Activated CD8-positive, alpha-beta memory T cell treated with anti-CD3 and anti-CD28 coated beads, Interleukin-2, amount 50 U/mL, for 4 hours (primary cell): ENCODE measurements around the gene CCDC191.

ENCODE experiments used
- DNase-seq: peaks from one replicate; pipeline ENCODE4 v3.0.0-alpha.2; 2020

The CCDC191 gene

GRCh38 chr3:114056130-114057010 lies at the start of gene CCDC191, which contains the start of gene QTRT2:
Gene CCDC191, minus strand, starts transcription at chr3:114056526. Its CDS starts 60 bp downstream, at chr3:114056466.
Gene QTRT2, plus strand, starts transcription at chr3:114056737. Its CDS starts 8,521 bp downstream, at chr3:114065258.
- DNase-seq, result peak; percentile 98

DNA sequence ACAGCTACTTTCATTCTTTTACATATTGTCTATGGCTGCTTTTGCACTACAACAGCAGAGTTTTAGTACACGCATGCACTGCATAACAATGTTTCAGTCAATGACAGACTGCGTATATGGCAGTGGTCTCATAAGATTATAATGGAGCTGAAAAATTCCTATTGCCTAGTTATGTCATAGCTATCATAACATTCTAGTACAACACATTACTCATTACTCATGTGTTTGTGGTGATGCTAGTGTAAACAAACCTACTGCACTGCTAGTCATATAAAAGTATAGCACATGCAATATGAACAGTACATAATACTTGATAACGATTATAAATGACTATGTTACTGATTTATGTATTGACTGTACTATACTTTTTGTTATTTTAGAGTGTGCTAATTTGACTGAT lies 48.1 kb upstream of the CCDC191 start:
- DNase-seq, result no peak

GRCh38 chr3:114103858-114104257 lies 47.5 kb upstream of the CCDC191 start:
- no peak for DNase-seq

DNA sequence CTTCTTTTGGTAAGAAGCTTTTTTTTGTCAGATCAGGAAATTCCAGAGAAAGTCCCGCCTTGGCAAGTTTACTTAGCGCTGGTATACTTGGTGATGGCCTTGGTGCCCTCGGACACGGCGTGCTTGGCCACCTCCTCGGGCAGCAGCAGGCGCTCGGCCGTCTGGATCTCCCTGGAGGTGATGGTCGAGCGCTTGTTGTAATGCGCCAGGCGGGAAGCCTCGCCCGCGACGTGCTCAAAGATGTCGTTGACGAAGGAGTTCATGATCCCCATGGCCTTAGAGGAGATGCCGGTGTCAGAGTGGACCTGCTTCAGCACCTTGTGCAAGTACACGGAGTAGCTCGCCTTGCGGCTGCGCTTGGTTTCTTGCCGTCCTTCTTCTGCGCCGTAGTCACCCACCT lies 46.9 kb upstream of the CCDC191 start:
- no peak for DNase-seq

GRCh38 chr3:114101101-114101500 lies 44.8 kb upstream of the CCDC191 start:
- no peak for DNase-seq

GRCh38 chr3:114095796-114096195 lies 39.5 kb upstream of the CCDC191 start:
- DNase-seq, result no peak

DNA sequence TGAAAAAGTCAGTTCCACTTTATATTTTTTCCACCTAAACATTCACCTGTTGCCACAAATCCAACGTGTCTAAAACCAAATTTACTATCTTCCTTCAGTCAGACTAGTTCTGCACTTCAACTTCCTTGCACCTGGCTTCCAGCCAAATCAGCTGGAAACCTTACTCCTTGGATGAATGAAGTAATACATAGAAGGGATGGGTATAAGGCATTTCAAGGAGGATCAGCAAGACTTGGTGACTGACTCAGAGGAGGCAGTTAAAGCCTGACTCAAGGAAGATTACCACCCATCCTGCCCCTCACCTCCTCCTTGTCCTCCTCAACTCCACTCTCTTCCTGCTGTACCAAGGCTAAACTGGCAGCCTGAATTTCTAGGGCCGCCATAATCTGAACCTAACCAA lies 37.3 kb upstream of the CCDC191 start:
- DNase-seq, result no peak

- no peak for DNase-seq
These were observed 36.7 kb upstream of the CCDC191 start for GRCh38 chr3:114093016-114093380.

GRCh38 chr3:114092151-114093015 lies 36.1 kb upstream of the CCDC191 start:
- no peak for DNase-seq

GRCh38 chr3:114089675-114090074 lies 33.3 kb upstream of the CCDC191 start:
- no peak for DNase-seq

- DNase-seq, result no peak
These were observed 30.0 kb upstream of the CCDC191 start for GRCh38 chr3:114086356-114086755.

DNA sequence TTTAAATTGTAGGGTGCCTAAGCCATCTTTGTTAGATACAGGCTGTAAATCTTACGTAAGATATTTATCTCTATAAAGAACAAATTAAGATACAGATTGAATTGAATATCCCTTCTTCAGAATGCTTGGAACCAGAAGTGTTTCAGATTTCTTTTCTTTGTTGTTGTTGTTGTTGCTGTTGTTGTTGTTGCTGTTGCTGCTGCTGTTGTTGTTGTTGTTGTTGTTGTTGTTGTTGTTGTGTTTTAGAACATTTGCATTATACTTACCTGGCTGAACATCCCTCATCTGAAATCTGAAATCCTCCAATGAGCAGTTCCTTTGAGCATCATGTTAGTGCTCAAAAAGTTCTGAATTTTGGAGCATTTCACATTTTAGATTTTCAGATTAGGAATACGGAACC lies 26.8 kb upstream of the CCDC191 start:
- DNase-seq, result no peak

- no peak for DNase-seq
These were observed 24.7 kb upstream of the CCDC191 start for GRCh38 chr3:114081037-114081436.

GRCh38 chr3:114080201-114080600 lies 23.9 kb upstream of the CCDC191 start:
- no peak for DNase-seq

DNA sequence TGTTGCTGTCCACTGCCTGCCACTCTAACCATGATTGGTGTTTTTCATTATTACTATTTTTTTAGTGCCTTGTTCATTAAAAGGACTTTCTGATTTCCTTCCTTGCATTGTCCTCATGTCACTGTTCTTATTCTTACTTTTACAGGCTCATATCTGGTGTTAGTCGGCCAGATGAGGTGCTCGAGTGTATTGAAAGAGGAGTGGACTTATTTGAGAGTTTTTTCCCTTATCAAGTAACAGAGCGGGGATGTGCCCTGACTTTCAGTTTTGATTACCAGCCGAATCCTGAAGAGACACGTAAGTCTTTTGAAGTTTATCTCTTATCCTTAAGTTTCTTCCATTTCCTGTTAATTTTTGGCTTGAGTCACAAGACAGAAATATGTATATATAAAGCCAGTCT lies 23.4 kb upstream of the CCDC191 start:
- DNase-seq, result no peak

DNA sequence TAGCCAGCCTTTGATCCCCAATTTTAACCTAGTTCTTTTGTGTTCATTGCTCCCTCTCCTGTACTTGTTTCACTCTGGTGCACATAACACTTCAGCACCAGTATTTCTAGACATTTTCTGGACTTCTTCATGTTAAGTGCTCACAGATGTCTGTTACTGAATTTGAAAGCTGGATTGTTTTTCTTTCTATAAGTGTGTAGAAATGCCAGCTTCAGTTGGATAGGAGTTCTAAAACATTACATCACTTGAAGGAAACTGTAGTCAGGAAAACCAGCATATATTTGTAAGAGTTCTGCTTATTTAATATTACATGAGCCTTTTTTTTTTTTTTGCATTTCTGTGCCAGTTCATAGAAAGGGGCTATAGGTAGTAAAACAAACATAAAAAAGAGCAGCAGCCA lies 21.8 kb upstream of the CCDC191 start:
- DNase-seq, result no peak

DNA sequence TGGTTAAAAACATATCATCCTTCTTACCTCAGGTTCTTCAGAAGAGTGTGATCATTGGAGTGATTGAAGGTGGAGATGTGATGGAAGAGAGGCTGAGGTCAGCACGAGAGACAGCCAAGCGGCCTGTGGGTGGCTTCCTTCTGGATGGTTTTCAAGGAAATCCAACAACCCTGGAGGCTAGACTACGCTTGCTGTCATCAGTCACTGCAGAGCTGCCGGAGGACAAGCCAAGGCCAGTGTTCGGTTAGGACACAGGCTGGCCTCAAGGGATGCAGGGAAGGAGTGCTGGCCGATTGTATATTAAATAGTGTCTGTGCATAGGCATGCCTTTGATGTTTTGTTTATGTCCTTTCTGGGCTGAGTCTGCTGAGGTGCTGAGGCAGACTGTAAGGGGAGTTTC lies 20.4 kb upstream of the CCDC191 start:
- DNase-seq, result no peak

DNA sequence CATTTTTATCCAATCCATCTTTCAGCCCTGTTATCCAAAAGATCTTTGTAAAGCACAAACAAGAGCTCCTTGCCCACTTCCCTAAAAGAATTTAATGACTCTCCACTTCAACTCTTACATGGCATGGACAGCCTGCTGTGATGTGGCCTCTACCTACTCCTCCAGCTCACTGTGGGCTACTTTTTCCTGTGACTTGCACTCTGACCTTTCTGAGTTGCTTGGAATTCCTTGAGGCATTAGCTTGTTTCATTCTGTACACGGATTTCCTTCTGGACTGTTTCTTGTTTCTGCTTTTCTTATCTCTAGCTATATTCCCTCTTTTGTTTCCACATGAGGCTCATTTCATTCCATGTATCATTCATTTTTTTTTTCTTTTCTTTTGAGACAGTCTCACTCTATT lies 15.5 kb upstream of the CCDC191 start:
- DNase-seq, result no peak

- no peak for DNase-seq
These were observed 12.0 kb upstream of the CCDC191 start for GRCh38 chr3:114068336-114068735.

DNA sequence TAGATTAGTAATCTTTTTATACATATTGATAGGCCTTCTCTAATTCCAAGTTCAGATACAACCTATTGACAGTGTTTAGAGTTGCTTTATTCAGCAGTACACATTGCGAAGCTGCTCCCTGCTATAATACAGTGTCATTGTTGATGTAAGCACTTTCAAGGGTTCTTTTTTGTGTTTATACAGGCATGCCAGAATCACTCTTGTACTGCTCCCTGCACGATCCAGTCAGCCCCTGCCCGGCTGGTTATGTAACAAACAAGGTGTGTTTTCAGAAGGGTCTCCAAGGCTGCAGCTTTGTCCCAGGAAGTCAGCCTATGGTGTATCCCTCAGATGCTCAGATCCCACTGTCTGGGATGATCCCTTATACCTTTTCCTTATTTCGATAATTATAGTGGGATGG lies 11.5 kb upstream of the CCDC191 start:
- no peak for DNase-seq

DNA sequence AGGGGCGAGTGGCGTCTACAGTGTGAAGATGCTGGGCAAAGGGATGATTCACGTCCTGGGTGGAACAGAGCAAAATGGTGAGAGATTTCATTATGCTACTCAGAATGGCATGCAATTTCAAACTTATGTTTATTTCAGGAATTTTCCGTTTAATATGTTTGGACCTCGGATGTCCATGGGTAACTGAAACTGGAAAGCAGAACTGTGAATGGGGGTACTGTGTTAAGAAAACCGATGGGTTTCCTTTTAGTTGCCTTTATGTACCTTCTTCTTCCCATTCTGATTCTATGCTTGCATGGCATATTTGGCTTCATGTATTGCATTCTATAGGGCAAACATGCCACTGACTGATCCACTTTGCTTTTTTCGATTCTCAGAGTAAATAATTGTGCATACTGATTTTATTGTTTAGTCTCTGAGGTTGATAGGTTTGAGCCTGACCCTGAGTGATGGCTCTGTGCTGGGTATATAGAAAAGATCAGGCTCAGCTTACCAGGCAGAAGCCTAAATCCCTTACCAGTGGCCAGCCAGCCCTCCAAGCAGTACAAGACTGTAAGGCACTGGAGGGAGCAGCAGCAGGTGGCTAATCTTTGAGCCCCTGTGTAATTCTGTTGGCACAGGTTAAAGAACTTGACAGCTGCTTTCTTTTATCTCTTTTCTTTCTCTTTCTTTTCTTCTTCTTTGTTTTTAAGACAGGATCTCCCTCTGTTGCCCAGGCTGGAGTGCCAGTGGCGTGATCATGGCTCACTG lies 4.8 kb upstream of the CCDC191 start:
- no peak for DNase-seq

DNA sequence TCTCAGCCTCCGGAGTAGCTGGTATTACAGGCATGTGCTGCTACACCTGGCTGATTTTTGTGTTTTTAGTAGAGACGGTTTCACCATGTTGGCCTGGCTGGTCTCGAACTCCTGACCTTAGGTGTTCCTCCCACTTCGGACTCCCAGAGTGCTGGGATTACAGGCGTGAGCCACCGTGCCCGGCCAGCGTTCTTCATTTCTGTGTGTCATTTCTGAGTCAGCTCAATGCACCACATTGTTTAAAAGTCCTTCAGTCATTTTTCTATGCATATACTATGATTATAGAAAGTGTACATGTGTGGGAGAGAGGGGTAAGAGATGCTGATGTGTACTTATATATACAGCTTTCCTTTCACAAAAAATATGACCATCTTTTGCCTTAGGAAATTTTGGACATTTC lies 2.3 kb upstream of the CCDC191 start:
- no peak for DNase-seq

GRCh38 chr3:114057011-114057347 lies 653 bp upstream of the CCDC191 start:
- DNase-seq, result no peak
